Measurements from ENCODE around the gene MRAS. TPM values are rescaled to one million over a fixed set of nuclear protein-coding genes. Genes with fewer than 3 reads are reported as not detected.

The MRAS gene
- total and polyA plus RNA-seq, 7 experiments from 2014 or later = 0.05 to 4.9 (median 0.80) TPM; not detected in 2

- ChIA-PET POLR2A (no interaction called here), CTCF (no interaction called here)
- no peaks in the 10 kb centered on the region for H3K9me3 Mint-ChIP-seq
- intact Hi-C loops (cut with micrococcal nuclease) = no loop called here
- H3K4me3 Mint-ChIP-seq = no peak overlapping the region
- DNase-seq = no peak
- peaks cover 0 to 10% (median 6%) of the 10 kb centered on the region in 5 donors for H3K27me3 Mint-ChIP-seq
- Histone ChIP-seq H3K4me3 (ENCODE audit: low read length) (no peak overlapping the region), H3K27ac (ENCODE audit: low read depth, low read length) (no peak overlapping the region), H3K27me3 (ENCODE audit: control insufficient read depth in 2 of 2, insufficient read depth in 2 of 2, low read length in 2 of 2) (no peaks in the 10 kb centered on the region), H3K4me1 (ENCODE audit: control insufficient read depth in 2 of 2, insufficient read depth in 2 of 2, low read length in 2 of 2) (no peaks in the 10 kb centered on the region), H3K9me3 (ENCODE audit: control insufficient read depth in 2 of 3, low read length in 3 of 3) (no peaks in the 10 kb centered on the region), H3K36me3 (ENCODE audit: control insufficient read depth in 2 of 3, insufficient read depth in 3 of 3, low read length in 3 of 3) (no peaks in the 10 kb centered on the region)
- peak; percentile 53 for ATAC-seq
- H3K36me3 Mint-ChIP-seq = no peaks in the 10 kb centered on the region
- H3K4me1 Mint-ChIP-seq = no peaks in the 10 kb centered on the region
- no peak overlapping the region for H3K27ac Mint-ChIP-seq
These were observed 33.8 kb downstream of the MRAS start for GRCh38 chr3:138381950-138382715.

- POLR2A ChIA-PET = no interaction called here
- CTCF ChIA-PET = no interaction called here
These were observed 35.5 kb downstream of the MRAS start for GRCh38 chr3:138383715-138384465.

GRCh38 chr3:138384531-138384930 is 36.2 kb downstream of the MRAS start:
- Mint-ChIP-seq H3K36me3 (no peaks in the 10 kb centered on the region), H3K27me3 (peaks cover 0 to 15% (median 4%) of the 10 kb centered on the region in 5 donors), H3K4me3 (no peak overlapping the region), H3K4me1 (no peaks in the 10 kb centered on the region), H3K9me3 (no peaks in the 10 kb centered on the region), H3K27ac (no peak overlapping the region)
- Histone ChIP-seq H3K9me3 (ENCODE audit: control insufficient read depth in 2 of 3, low read length in 3 of 3) (no peaks in the 10 kb centered on the region), H3K27me3 (ENCODE audit: control insufficient read depth in 2 of 2, insufficient read depth in 2 of 2, low read length in 2 of 2) (no peaks in the 10 kb centered on the region), H3K4me1 (ENCODE audit: control insufficient read depth in 2 of 2, insufficient read depth in 2 of 2, low read length in 2 of 2) (no peaks in the 10 kb centered on the region), H3K36me3 (ENCODE audit: control insufficient read depth in 2 of 3, insufficient read depth in 3 of 3, low read length in 3 of 3) (no peaks in the 10 kb centered on the region), H3K4me3 (ENCODE audit: low read length) (no peak overlapping the region), H3K27ac (ENCODE audit: low read depth, low read length) (no peak overlapping the region)
- ATAC-seq (no peak), DNase-seq (no peak)
- ChIA-PET CTCF (no interaction called here), POLR2A (no interaction called here)
- intact Hi-C loops (cut with micrococcal nuclease) = no loop called here

More at GRCh38 chr3:138383715-138384465, 35.5 kb downstream of the MRAS start:
- no peak overlapping the region for H3K27ac Mint-ChIP-seq
- H3K27me3 Mint-ChIP-seq = peaks cover 0 to 11% (median 4%) of the 10 kb centered on the region in 5 donors
- Histone ChIP-seq H3K4me3 (ENCODE audit: low read length) (no peak overlapping the region), H3K9me3 (ENCODE audit: control insufficient read depth in 2 of 3, low read length in 3 of 3) (no peaks in the 10 kb centered on the region), H3K27me3 (ENCODE audit: control insufficient read depth in 2 of 2, insufficient read depth in 2 of 2, low read length in 2 of 2) (no peaks in the 10 kb centered on the region), H3K36me3 (ENCODE audit: control insufficient read depth in 2 of 3, insufficient read depth in 3 of 3, low read length in 3 of 3) (no peaks in the 10 kb centered on the region), H3K4me1 (ENCODE audit: control insufficient read depth in 2 of 2, insufficient read depth in 2 of 2, low read length in 2 of 2) (no peaks in the 10 kb centered on the region), H3K27ac (ENCODE audit: low read depth, low read length) (no peak overlapping the region)
- H3K9me3 Mint-ChIP-seq = no peaks in the 10 kb centered on the region
- no peak overlapping the region for H3K4me3 Mint-ChIP-seq
- no peaks in the 10 kb centered on the region for H3K4me1 Mint-ChIP-seq
- intact Hi-C loops (cut with micrococcal nuclease) = no loop called here
- H3K36me3 Mint-ChIP-seq = no peaks in the 10 kb centered on the region
- no peak for ATAC-seq
- DNase-seq = no peak

GRCh38 chr3:138384976-138385375 is 36.6 kb downstream of the MRAS start:
- H3K36me3 ChIP-seq (ENCODE audit: control insufficient read depth in 2 of 3, insufficient read depth in 3 of 3, low read length in 3 of 3) = no peaks in the 10 kb centered on the region
- no peaks in the 10 kb centered on the region for H3K9me3 ChIP-seq (ENCODE audit: control insufficient read depth in 2 of 3, low read length in 3 of 3)
- ATAC-seq (no peak), DNase-seq (no peak)
- Mint-ChIP-seq H3K27ac (no peak overlapping the region), H3K4me3 (no peak overlapping the region), H3K36me3 (no peaks in the 10 kb centered on the region), H3K9me3 (no peaks in the 10 kb centered on the region), H3K4me1 (no peaks in the 10 kb centered on the region), H3K27me3 (peaks cover 0 to 16% (median 4%) of the 10 kb centered on the region in 5 donors)
- no peak overlapping the region for H3K27ac ChIP-seq (ENCODE audit: low read depth, low read length)
- H3K4me3 ChIP-seq (ENCODE audit: low read length) = no peak overlapping the region
- no peaks in the 10 kb centered on the region for H3K4me1 ChIP-seq (ENCODE audit: control insufficient read depth in 2 of 2, insufficient read depth in 2 of 2, low read length in 2 of 2)
- CTCF ChIA-PET = no interaction called here
- H3K27me3 ChIP-seq (ENCODE audit: control insufficient read depth in 2 of 2, insufficient read depth in 2 of 2, low read length in 2 of 2) = no peaks in the 10 kb centered on the region
- intact Hi-C loops (cut with micrococcal nuclease) = no loop called here
- POLR2A ChIA-PET = no interaction called here

- H3K4me3 Mint-ChIP-seq = no peak overlapping the region
- Histone ChIP-seq H3K27ac (ENCODE audit: low read depth, low read length) (no peak overlapping the region), H3K36me3 (ENCODE audit: control insufficient read depth in 2 of 3, insufficient read depth in 3 of 3, low read length in 3 of 3) (no peaks in the 10 kb centered on the region), H3K4me3 (ENCODE audit: low read length) (no peak overlapping the region), H3K9me3 (ENCODE audit: control insufficient read depth in 2 of 3, low read length in 3 of 3) (no peaks in the 10 kb centered on the region), H3K4me1 (ENCODE audit: control insufficient read depth in 2 of 2, insufficient read depth in 2 of 2, low read length in 2 of 2) (no peaks in the 10 kb centered on the region), H3K27me3 (ENCODE audit: control insufficient read depth in 2 of 2, insufficient read depth in 2 of 2, low read length in 2 of 2) (no peaks in the 10 kb centered on the region)
- ChIA-PET CTCF (no interaction called here), POLR2A (no interaction called here)
- no peak for DNase-seq
- intact Hi-C loops (cut with micrococcal nuclease) = no loop called here
- H3K9me3 Mint-ChIP-seq = no peaks in the 10 kb centered on the region
- no peak overlapping the region for H3K27ac Mint-ChIP-seq
- no peak for ATAC-seq
- H3K27me3 Mint-ChIP-seq = peaks cover 0 to 22% (median 6%) of the 10 kb centered on the region in 5 donors
- H3K4me1 Mint-ChIP-seq = no peaks in the 10 kb centered on the region
- H3K36me3 Mint-ChIP-seq = no peaks in the 10 kb centered on the region
These were observed 40.8 kb downstream of the MRAS start for GRCh38 chr3:138389144-138389601.

- POLR2A ChIA-PET = no interaction called here
- no peaks in the 10 kb centered on the region for H3K36me3 ChIP-seq (ENCODE audit: control insufficient read depth in 2 of 3, insufficient read depth in 3 of 3, low read length in 3 of 3)
- no peak overlapping the region for H3K4me3 ChIP-seq (ENCODE audit: low read length)
- H3K27me3 Mint-ChIP-seq = peaks cover 0 to 17% (median 4%) of the 10 kb centered on the region in 5 donors
- no peaks in the 10 kb centered on the region for H3K9me3 Mint-ChIP-seq
- ATAC-seq (no peak), DNase-seq (no peak)
- H3K36me3 Mint-ChIP-seq = no peaks in the 10 kb centered on the region
- H3K4me1 Mint-ChIP-seq = no peaks in the 10 kb centered on the region
- no peak overlapping the region for H3K4me3 Mint-ChIP-seq
- no peaks in the 10 kb centered on the region for H3K4me1 ChIP-seq (ENCODE audit: control insufficient read depth in 2 of 2, insufficient read depth in 2 of 2, low read length in 2 of 2)
- H3K27ac ChIP-seq (ENCODE audit: low read depth, low read length) = no peak overlapping the region
- CTCF ChIA-PET = interaction anchor here (0.7 kb wide), 1 partner anchor 1608 kb away, joined by 3 read pairs; no protein-coding TSS in a partner anchor
- intact Hi-C loops (cut with micrococcal nuclease) = no loop called here
- no peaks in the 10 kb centered on the region for H3K27me3 ChIP-seq (ENCODE audit: control insufficient read depth in 2 of 2, insufficient read depth in 2 of 2, low read length in 2 of 2)
- H3K9me3 ChIP-seq (ENCODE audit: control insufficient read depth in 2 of 3, low read length in 3 of 3) = no peaks in the 10 kb centered on the region
- no peak overlapping the region for H3K27ac Mint-ChIP-seq
These were observed 41.6 kb downstream of the MRAS start for GRCh38 chr3:138389841-138390581.

All from naive thymus-derived CD4-positive, alpha-beta T cell (primary cell).